ENCODE data around the gene PTTG1IP.

PTTG1IP gene

GRCh38 chr21:44862869-44863685 lies 10.4 kb downstream of the PTTG1IP start:
- DNase-seq = no peak

GRCh38 chr21:44858791-44859190 lies 14.7 kb downstream of the PTTG1IP start:
- DNase-seq = no peak

- DNase-seq = no peak
These were observed 15.2 kb downstream of the PTTG1IP start for GRCh38 chr21:44858291-44858690.

GRCh38 chr21:44857127-44857892 lies 16.2 kb downstream of the PTTG1IP start:
- DNase-seq = no peak

- DNase-seq = no peak
These were observed 17.4 kb downstream of the PTTG1IP start for GRCh38 chr21:44856131-44856530.

- no peak for DNase-seq
These were observed 17.9 kb downstream of the PTTG1IP start for GRCh38 chr21:44855572-44855971.

- DNase-seq = no peak
These were observed 18.6 kb downstream of the PTTG1IP start for GRCh38 chr21:44854664-44855446.

- DNase-seq = no peak
These were observed 19.2 kb downstream of the PTTG1IP start for GRCh38 chr21:44854391-44854663.

- DNase-seq = no peak
These were observed 19.7 kb downstream of the PTTG1IP start for GRCh38 chr21:44853601-44854390.

- DNase-seq = no peak
These were observed 22.4 kb downstream of the PTTG1IP start for GRCh38 chr21:44850905-44851657.

GRCh38 chr21:44850208-44850800 lies 23.2 kb downstream of the PTTG1IP start:
- no peak for DNase-seq

- DNase-seq = no peak
These were observed 23.8 kb downstream of the PTTG1IP start for GRCh38 chr21:44849616-44850130.

GRCh38 chr21:44848821-44849521 lies 24.5 kb downstream of the PTTG1IP start:
- no peak for DNase-seq

- DNase-seq = no peak
These were observed 26.0 kb downstream of the PTTG1IP start for GRCh38 chr21:44847261-44848056.

GRCh38 chr21:44846485-44847260 lies 26.8 kb downstream of the PTTG1IP start:
- peak; percentile 28 to 34 for DNase-seq

- DNase-seq = no peak
These were observed 27.3 kb downstream of the PTTG1IP start for GRCh38 chr21:44846224-44846484.

- DNase-seq = peak; percentile 17 to 18
These were observed 27.9 kb downstream of the PTTG1IP start for GRCh38 chr21:44845418-44846223.

- no peak for DNase-seq
These were observed 29.2 kb downstream of the PTTG1IP start for GRCh38 chr21:44844256-44844655.

Measured in activated CD4-positive, alpha-beta T cell treated with anti-CD3 and anti-CD28 coated beads, Interleukin-2, amount 50 U/mL, for 4 hours (primary cell).